H9 (cell line): ENCODE data around the gene MEP1A. TPM values are rescaled to one million over a fixed set of nuclear protein-coding genes. Genes with fewer than 3 reads are reported as not detected.

Experiments
- DNase-seq: peaks from one replicate; pipeline ENCODE4 v3.0.0-alpha.2; 2017
- H2AFZ ChIP-seq: one replicate; pipeline ENCODE4 v1.6.1; 2013; ENCODE audit warnings: mild to moderate bottlenecking, low read length, control low read depth, moderate library complexity
- H2AK5ac ChIP-seq: 2 replicates; pipeline ENCODE4 v1.6.1; 2013; ENCODE audit warnings: low read length, control low read depth, mixed read lengths; ENCODE audit not compliant: insufficient read length
- H2BK120ac ChIP-seq: one replicate; pipeline ENCODE4 v1.6.1; 2013; ENCODE audit warnings: low read depth, mild to moderate bottlenecking, low read length, control low read depth, inconsistent platforms; ENCODE audit not compliant: poor library complexity, severe bottlenecking
- H2BK12ac ChIP-seq: 2 replicates; pipeline ENCODE4 v1.6.1; 2013; ENCODE audit warnings: low read length, control low read depth, mixed read lengths, low read depth; ENCODE audit not compliant: insufficient read length
- H2BK15ac ChIP-seq: 2 replicates; pipeline ENCODE4 v1.6.1; 2013; ENCODE audit warnings: low read depth, low read length, control low read depth
- H2BK20ac ChIP-seq: one replicate; pipeline ENCODE4 v1.6.1; 2013; ENCODE audit warnings: low read depth, mild to moderate bottlenecking, low read length, control low read depth, inconsistent platforms; ENCODE audit not compliant: poor library complexity, severe bottlenecking
- H2BK5ac ChIP-seq: 2 replicates; pipeline ENCODE4 v1.6.1; 2013; ENCODE audit warnings: low read length, control low read depth, mixed read lengths; ENCODE audit not compliant: insufficient read length
- H3K14ac ChIP-seq: 2 replicates; pipeline ENCODE4 v1.6.1; 2013; ENCODE audit warnings: low read length, control low read depth; ENCODE audit not compliant: insufficient read depth
- H3K18ac ChIP-seq: 2 replicates; pipeline ENCODE4 v1.6.1; 2013; ENCODE audit warnings: low read depth, mild to moderate bottlenecking, mixed read lengths, low read length, control low read depth; ENCODE audit not compliant: insufficient read length
- H3K23ac ChIP-seq: 2 replicates; pipeline ENCODE4 v1.6.1; 2013; ENCODE audit warnings: low read length, control low read depth, mixed read lengths, low read depth; ENCODE audit not compliant: insufficient read length
- H3K23me2 ChIP-seq: 2 replicates; pipeline ENCODE4 v1.6.1; 2013; ENCODE audit warnings: low read depth, mild to moderate bottlenecking, mixed read lengths, low read length, control low read depth; ENCODE audit not compliant: insufficient read length, poor library complexity, severe bottlenecking
- H3K27ac ChIP-seq: 2 replicates; pipeline ENCODE4 v1.5.1; 2013; ENCODE audit warnings: low read length, control low read depth, mixed read lengths, low read depth; ENCODE audit not compliant: insufficient read length
- H3K27me3 ChIP-seq: 2 replicates; pipeline ENCODE4 v1.6.1; 2013; ENCODE audit warnings: low read length, control low read depth, inconsistent platforms; ENCODE audit not compliant: insufficient read depth
- H3K4ac ChIP-seq: 2 replicates; pipeline ENCODE4 v1.6.1; 2013; ENCODE audit warnings: low read depth, mild to moderate bottlenecking, control low read depth, inconsistent platforms, low read length, moderate library complexity
- H3K4me1 ChIP-seq: 2 replicates; pipeline ENCODE4 v1.6.1; 2013; ENCODE audit warnings: low read length, control low read depth, inconsistent platforms; ENCODE audit not compliant: insufficient read depth
- H3K4me2 ChIP-seq: 2 replicates; pipeline ENCODE4 v1.6.1; 2013; ENCODE audit warnings: low read length, control low read depth, mixed read lengths; ENCODE audit not compliant: insufficient read length, insufficient read depth
- H3K56ac ChIP-seq: 2 replicates; pipeline ENCODE4 v1.6.1; 2013; ENCODE audit warnings: low read depth, mild to moderate bottlenecking, mixed read lengths, low read length, control low read depth; ENCODE audit not compliant: insufficient read length
- H3K79me1 ChIP-seq: 2 replicates; pipeline ENCODE4 v1.6.1; 2013; ENCODE audit warnings: low read depth, mild to moderate bottlenecking, moderate library complexity, low read length, control low read depth, inconsistent platforms; ENCODE audit not compliant: insufficient read depth, poor library complexity, severe bottlenecking
- H3K79me2 ChIP-seq: 2 replicates; pipeline ENCODE4 v1.6.1; 2013; ENCODE audit warnings: low read length, control low read depth, inconsistent platforms; ENCODE audit not compliant: insufficient read depth
- H3K9ac ChIP-seq: 2 replicates; pipeline ENCODE4 v1.6.1; 2013; ENCODE audit warnings: low read length, control low read depth, mixed read lengths; ENCODE audit not compliant: insufficient read length; ENCODE audit errors: extremely low read depth
- H3K9me3 ChIP-seq: one replicate; pipeline ENCODE4 v1.6.1; 2013; ENCODE audit warnings: low read depth, low read length, inconsistent platforms; ENCODE audit not compliant: control insufficient read depth
- H3T11ph ChIP-seq: one replicate; pipeline ENCODE4 v1.6.1; 2013; ENCODE audit warnings: mild to moderate bottlenecking, low read length, control low read depth, inconsistent platforms
- H4K20me1 ChIP-seq: one replicate; pipeline ENCODE4 v1.6.1; 2013; ENCODE audit not compliant: control insufficient read depth, insufficient read length, insufficient read depth
- H4K5ac ChIP-seq: 2 replicates; pipeline ENCODE4 v1.6.1; 2013; ENCODE audit warnings: low read depth, mild to moderate bottlenecking, mixed read lengths, low read length, control low read depth; ENCODE audit not compliant: insufficient read length
- H4K8ac ChIP-seq: replicated peaks from 2 replicates; pipeline ENCODE4 v1.6.1; 2013; ENCODE audit warnings: low read length, control low read depth, mixed read lengths, low read depth; ENCODE audit not compliant: insufficient read length
- H4K91ac ChIP-seq: 2 replicates; pipeline ENCODE4 v1.6.1; 2013; ENCODE audit warnings: low read depth, mild to moderate bottlenecking, moderate library complexity, mixed read lengths, low read length, control low read depth; ENCODE audit not compliant: insufficient read length
- H3K27ac Mint-ChIP-seq, 3 experiments: 2 replicates in 2 of 3; 3 replicates in 1 of 3; pipeline ENCODE4 v1.8.0; 2020 to 2021; ENCODE audit warnings: mixed read lengths in 3 of 3, mild to moderate bottlenecking in 1 of 3, moderate library complexity in 1 of 3
- H3K27me3 Mint-ChIP-seq: 2 replicates; pipeline ENCODE4 v1.8.0; 2021; ENCODE audit warnings: low read depth, mild to moderate bottlenecking, moderate library complexity, mixed read lengths
- H3K36me3 Mint-ChIP-seq, 3 experiments: 2 replicates in 2 of 3; 3 replicates in 1 of 3; pipeline ENCODE4 v1.8.0; 2020 to 2021; ENCODE audit warnings: low read depth in 3 of 3, mixed read lengths in 3 of 3; ENCODE audit not compliant: insufficient read depth in 1 of 3
- H3K4me1 Mint-ChIP-seq, 2 experiments: 2 replicates each; pipeline ENCODE4 v1.8.0; 2020; ENCODE audit warnings: mixed read lengths in 2 of 2
- H3K4me3 Mint-ChIP-seq, 2 experiments: 2 replicates in 1 of 2; 3 replicates in 1 of 2; pipeline ENCODE4 v1.8.0; 2020 to 2021; ENCODE audit warnings: mild to moderate bottlenecking in 2 of 2, mixed read lengths in 2 of 2, moderate library complexity in 1 of 2
- H3K9me3 Mint-ChIP-seq, 2 experiments: 2 replicates in 1 of 2; 3 replicates in 1 of 2; pipeline ENCODE4 v1.8.0; 2020; ENCODE audit warnings: mild to moderate bottlenecking in 2 of 2, mixed read lengths in 2 of 2, moderate library complexity in 1 of 2
- WGBS: extraction: QIAGEN DNeasy Blood & Tissue Kit; methylation state at CpG from one replicate; pipeline ENCODE4 v1.1.7; 2013; ENCODE audit warnings: missing lambda C conversion rate, low lambda C conversion rate, mixed read lengths; ENCODE audit not compliant: insufficient read length; ENCODE audit errors: extremely low coverage; 5-methylcytosine and 5-hydroxymethylcytosine counted together
- total RNA-seq: library from RNA; stranded (reverse); gene quantifications from 2 replicates; pipeline ENCODE4 v1.2.1, GENCODE V29; 2021
- TF ChIP-seq, protein P1 (sequence below): fragments of 200-600 bp; sonication (generic); conservative IDR thresholded peaks from 3 replicates; pipeline ENCODE4 v1.8.0; 2021; ENCODE audit warnings: antibody characterized with exemption, mild to moderate bottlenecking

The MEP1A gene
- total RNA-seq, 1 experiment from 2014 or later: not detected

GRCh38 chr6:46882645-46883044 lies 89.5 kb downstream of the MEP1A start:
- Histone ChIP-seq H2BK20ac (no peak overlapping the region), H4K20me1 (no peaks in the 10 kb centered on the region), H3K4ac (no peak overlapping the region), H4K8ac (no peak overlapping the region), H3K23me2 (no peaks in the 10 kb centered on the region), H3K9ac (no peak overlapping the region), H2BK120ac (no peak overlapping the region), H2BK5ac (no peak overlapping the region), H2BK15ac (no peak overlapping the region), H3K79me1 (no peaks in the 10 kb centered on the region), H3K56ac (no peak overlapping the region), H3T11ph (no peak overlapping the region), H3K14ac (no peak overlapping the region), H2BK12ac (no peak overlapping the region), H3K27ac (no peak overlapping the region), H2AFZ (no peak overlapping the region), H2AK5ac (no peak overlapping the region), H3K79me2 (no peaks in the 10 kb centered on the region), H4K5ac (no peak overlapping the region), H3K9me3 (no peaks in the 10 kb centered on the region), H3K23ac (no peak overlapping the region), H3K27me3 (no peaks in the 10 kb centered on the region), H3K18ac (no peak overlapping the region), H4K91ac (no peak overlapping the region), H3K4me2 (no peak overlapping the region), H3K4me1 (no peaks in the 10 kb centered on the region)
- Mint-ChIP-seq H3K4me3 (no peak overlapping the region), H3K36me3 (no peaks in the 10 kb centered on the region), H3K9me3 (no peaks in the 10 kb centered on the region), H3K27me3 (no peaks in the 10 kb centered on the region), H3K27ac (peak overlapping the region in 1 of 3 experiments; percentile 52; a peak in 1 of 7 replicates), H3K4me1 (no peaks in the 10 kb centered on the region)
- DNase-seq: no peak
- no CpG with 5 or more reads among the region's 2 CpGs for WGBS
- TF ChIP-seq, protein P1, sequence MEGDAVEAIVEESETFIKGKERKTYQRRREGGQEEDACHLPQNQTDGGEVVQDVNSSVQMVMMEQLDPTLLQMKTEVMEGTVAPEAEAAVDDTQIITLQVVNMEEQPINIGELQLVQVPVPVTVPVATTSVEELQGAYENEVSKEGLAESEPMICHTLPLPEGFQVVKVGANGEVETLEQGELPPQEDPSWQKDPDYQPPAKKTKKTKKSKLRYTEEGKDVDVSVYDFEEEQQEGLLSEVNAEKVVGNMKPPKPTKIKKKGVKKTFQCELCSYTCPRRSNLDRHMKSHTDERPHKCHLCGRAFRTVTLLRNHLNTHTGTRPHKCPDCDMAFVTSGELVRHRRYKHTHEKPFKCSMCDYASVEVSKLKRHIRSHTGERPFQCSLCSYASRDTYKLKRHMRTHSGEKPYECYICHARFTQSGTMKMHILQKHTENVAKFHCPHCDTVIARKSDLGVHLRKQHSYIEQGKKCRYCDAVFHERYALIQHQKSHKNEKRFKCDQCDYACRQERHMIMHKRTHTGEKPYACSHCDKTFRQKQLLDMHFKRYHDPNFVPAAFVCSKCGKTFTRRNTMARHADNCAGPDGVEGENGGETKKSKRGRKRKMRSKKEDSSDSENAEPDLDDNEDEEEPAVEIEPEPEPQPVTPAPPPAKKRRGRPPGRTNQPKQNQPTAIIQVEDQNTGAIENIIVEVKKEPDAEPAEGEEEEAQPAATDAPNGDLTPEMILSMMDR: no peak
